ENCODE data around the gene PPP2R2B. TPM values are rescaled to one million over a fixed set of nuclear protein-coding genes. Genes with fewer than 3 reads are reported as not detected.

Gene PPP2R2B
- total RNA-seq, 1 donor from 2014 or later: 1.2 TPM

GRCh38 chr5:146891511-146891910 lies 13.0 kb upstream of the PPP2R2B start:
- TF ChIP-seq CTCF (IDR thresholded peaks at IDR 0.05; ENCODE audit: insufficient read depth, low read length, poor library complexity, severe bottlenecking): no peak
- no peak for DNase-seq (ENCODE audit: low read depth)
- no peaks in the 10 kb centered on the region for H3K27me3 ChIP-seq (ENCODE audit: control insufficient read depth, insufficient read depth, low read length)

DNA sequence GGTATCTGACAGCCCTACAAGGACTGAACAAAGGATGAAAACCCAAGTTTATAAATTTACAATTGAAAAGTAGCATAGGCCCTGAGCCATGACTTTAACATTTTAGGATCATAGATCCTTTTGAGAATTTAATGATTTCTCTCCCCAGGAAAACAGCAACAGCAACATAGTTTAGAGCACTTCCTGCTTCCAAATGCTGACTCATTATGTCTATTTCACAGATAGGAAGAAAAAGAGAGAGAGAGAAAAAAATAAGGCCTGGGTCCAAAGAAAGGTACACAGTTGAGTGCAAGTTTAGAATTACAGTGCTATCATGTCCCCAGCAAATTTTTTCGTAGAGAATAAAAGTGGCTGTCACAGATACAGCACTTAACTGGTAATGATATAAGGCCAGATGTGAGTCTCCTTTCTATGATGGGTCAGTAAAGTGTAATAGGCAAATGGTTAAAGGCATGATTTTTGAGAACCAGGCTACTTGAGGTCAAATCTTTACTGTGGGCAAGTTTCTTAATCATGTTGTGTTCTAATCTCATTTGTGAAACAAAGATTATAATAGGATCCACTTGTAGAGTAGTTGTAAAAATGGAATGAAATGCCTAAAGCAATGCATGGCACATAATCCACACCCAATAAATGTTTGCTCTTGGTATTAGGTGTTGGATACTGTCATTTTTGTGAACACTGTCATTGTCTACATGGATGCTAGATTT lies 12.3 kb upstream of the PPP2R2B start:
- no peak for TF ChIP-seq CTCF (IDR thresholded peaks at IDR 0.05; ENCODE audit: insufficient read depth, low read length, poor library complexity, severe bottlenecking)
- H3K27me3 ChIP-seq (ENCODE audit: control insufficient read depth, insufficient read depth, low read length): no peaks in the 10 kb centered on the region
- H3K4me3 ChIP-seq (ENCODE audit: low read depth, low read length): no peak overlapping the region
- H3K36me3 ChIP-seq (ENCODE audit: control insufficient read depth, insufficient read depth, low read length): no peaks in the 10 kb centered on the region
- DNase-seq (ENCODE audit: low read depth): no peak

More at GRCh38 chr5:146891511-146891910, 13.0 kb upstream of the PPP2R2B start:
- Histone ChIP-seq H3K36me3 (ENCODE audit: control insufficient read depth, insufficient read depth, low read length) (no peaks in the 10 kb centered on the region), H3K4me3 (ENCODE audit: low read depth, low read length) (no peak overlapping the region)

DNA sequence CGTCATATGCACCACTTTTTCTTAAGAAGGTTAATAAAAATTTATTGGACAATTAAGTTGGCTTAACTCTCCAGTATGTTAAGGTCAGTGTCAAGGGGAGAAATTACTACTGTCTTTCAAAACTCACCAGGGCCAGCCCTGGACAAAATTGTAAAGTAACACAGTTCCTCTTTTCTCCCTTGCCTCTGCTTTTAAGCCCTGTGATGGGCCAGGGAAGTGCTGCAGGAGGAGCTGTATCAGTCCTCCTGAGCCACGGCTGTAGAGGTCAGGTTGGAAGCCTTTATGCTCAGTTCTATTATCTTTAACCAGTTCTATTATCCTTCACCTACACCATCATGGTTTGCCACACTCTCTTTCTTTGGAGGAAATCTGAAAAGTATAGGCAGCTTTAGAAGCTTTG lies 11.5 kb upstream of the PPP2R2B start:
- DNase-seq (ENCODE audit: low read depth): no peak
- Histone ChIP-seq H3K36me3 (ENCODE audit: control insufficient read depth, insufficient read depth, low read length) (no peaks in the 10 kb centered on the region), H3K4me3 (ENCODE audit: low read depth, low read length) (no peak overlapping the region), H3K27me3 (ENCODE audit: control insufficient read depth, insufficient read depth, low read length) (no peaks in the 10 kb centered on the region)
- TF ChIP-seq CTCF (IDR thresholded peaks at IDR 0.05; ENCODE audit: insufficient read depth, low read length, poor library complexity, severe bottlenecking): no peak

- H3K36me3 ChIP-seq (ENCODE audit: control insufficient read depth, insufficient read depth, low read length): no peaks in the 10 kb centered on the region
- H3K4me3 ChIP-seq (ENCODE audit: low read depth, low read length): no peak overlapping the region
- TF ChIP-seq CTCF (IDR thresholded peaks at IDR 0.05; ENCODE audit: insufficient read depth, low read length, poor library complexity, severe bottlenecking): no peak
- DNase-seq (ENCODE audit: low read depth): no peak
- H3K27me3 ChIP-seq (ENCODE audit: control insufficient read depth, insufficient read depth, low read length): no peaks in the 10 kb centered on the region
Measured at GRCh38 chr5:146889169-146889568, 10.6 kb upstream of the PPP2R2B start.

DNA sequence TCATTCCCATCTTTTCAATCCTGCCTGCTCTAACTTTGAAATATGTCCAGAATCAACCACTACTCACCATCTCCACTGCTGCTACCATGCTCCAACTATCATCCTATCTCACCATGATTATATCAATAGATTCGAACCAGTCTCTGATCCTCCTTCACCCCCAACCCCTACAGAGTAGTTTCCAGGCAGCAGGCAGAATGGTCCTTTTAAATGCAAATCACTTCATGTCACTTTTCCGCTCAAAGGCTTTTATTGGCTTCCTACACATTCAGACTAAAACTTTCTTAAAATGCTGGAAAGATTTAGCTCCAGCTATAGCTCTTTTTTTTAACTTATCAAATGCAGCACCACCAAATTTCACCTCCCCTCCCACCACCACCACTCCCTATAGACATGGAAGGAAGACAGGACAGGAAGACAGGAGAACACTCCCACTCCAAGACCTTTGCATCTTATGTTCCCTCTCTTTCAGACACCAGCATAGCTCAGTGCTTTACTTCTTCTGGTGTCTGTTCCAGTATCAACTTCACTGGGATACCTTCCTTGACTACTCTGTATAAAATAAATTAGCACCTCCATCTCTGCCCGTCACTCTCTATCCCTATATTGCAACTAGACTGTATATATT lies 9.9 kb upstream of the PPP2R2B start:
- no peak for DNase-seq (ENCODE audit: low read depth)
- Histone ChIP-seq H3K36me3 (ENCODE audit: control insufficient read depth, insufficient read depth, low read length) (no peaks in the 10 kb centered on the region), H3K4me3 (ENCODE audit: low read depth, low read length) (no peak overlapping the region), H3K27me3 (ENCODE audit: control insufficient read depth, insufficient read depth, low read length) (no peaks in the 10 kb centered on the region)
- no peak for TF ChIP-seq CTCF (IDR thresholded peaks at IDR 0.05; ENCODE audit: insufficient read depth, low read length, poor library complexity, severe bottlenecking)

Data from kidney epithelial cell (primary cell).